Measurements from ENCODE around the gene ANKS1B.

ANKS1B gene

GRCh38 chr12:99914206-99914605 is 70.5 kb downstream of the ANKS1B start:
- TF ChIP-seq CTCF (conservative IDR thresholded peaks at IDR 0.05; ENCODE audit: low read depth, low read length) = no peak
- H3K4me3 ChIP-seq (ENCODE audit: low read depth, low read length) = no peak overlapping the region
- DNase-seq (ENCODE audit: low read depth) = no peak

GRCh38 chr12:99911967-99912366 is 72.8 kb downstream of the ANKS1B start:
- no peak for DNase-seq (ENCODE audit: low read depth)
- no peak for TF ChIP-seq CTCF (conservative IDR thresholded peaks at IDR 0.05; ENCODE audit: low read depth, low read length)

GRCh38 chr12:99911081-99911480 is 73.7 kb downstream of the ANKS1B start:
- DNase-seq (ENCODE audit: low read depth) = peak; percentile 78
- no peak for TF ChIP-seq CTCF (conservative IDR thresholded peaks at IDR 0.05; ENCODE audit: low read depth, low read length)
- no peak overlapping the region for H3K4me3 ChIP-seq (ENCODE audit: low read depth, low read length)

More at GRCh38 chr12:99911967-99912366, 72.8 kb downstream of the ANKS1B start:
- H3K4me3 ChIP-seq (ENCODE audit: low read depth, low read length) = no peak overlapping the region

- TF ChIP-seq CTCF (conservative IDR thresholded peaks at IDR 0.05; ENCODE audit: low read depth, low read length) = no peak
- no peak for DNase-seq (ENCODE audit: low read depth)
- H3K4me3 ChIP-seq (ENCODE audit: low read depth, low read length) = no peak overlapping the region
Measured at GRCh38 chr12:99910342-99910741, 74.4 kb downstream of the ANKS1B start.

- no peak overlapping the region for H3K4me3 ChIP-seq (ENCODE audit: low read depth, low read length)
- DNase-seq (ENCODE audit: low read depth) = peak; percentile 10
- no peak for TF ChIP-seq CTCF (conservative IDR thresholded peaks at IDR 0.05; ENCODE audit: low read depth, low read length)
Measured at GRCh38 chr12:99906786-99907579, 77.8 kb downstream of the ANKS1B start.

GRCh38 chr12:99901181-99901580 is 83.6 kb downstream of the ANKS1B start:
- H3K4me3 ChIP-seq (ENCODE audit: low read depth, low read length) = no peak overlapping the region
- TF ChIP-seq CTCF (conservative IDR thresholded peaks at IDR 0.05; ENCODE audit: low read depth, low read length) = no peak
- DNase-seq (ENCODE audit: low read depth) = no peak

GRCh38 chr12:99898645-99899044 is 86.1 kb downstream of the ANKS1B start:
- no peak for DNase-seq (ENCODE audit: low read depth)
- H3K4me3 ChIP-seq (ENCODE audit: low read depth, low read length) = no peak overlapping the region
- no peak for TF ChIP-seq CTCF (conservative IDR thresholded peaks at IDR 0.05; ENCODE audit: low read depth, low read length)

Data from choroid plexus epithelial cell (primary cell).